Skeletal muscle tissue (tissue), 4 donors: Measurements from ENCODE around the gene CLCN7. TPM values are rescaled to one million over a fixed set of nuclear protein-coding genes. Genes with fewer than 3 reads are reported as not detected.

Experiments used
- H3K27ac ChIP-seq: one replicate; pipeline ENCODE4 v1.7.0; 2013; ENCODE audit warnings: mild to moderate bottlenecking, low read depth, low read length, inconsistent platforms
- H3K27me3 ChIP-seq, 3 donors: one replicate each; pipeline ENCODE4 v1.7.0; 2013; ENCODE audit warnings: low read length in 3 of 3; ENCODE audit not compliant: control insufficient read depth in 3 of 3, insufficient read depth in 3 of 3
- H3K36me3 ChIP-seq, 3 donors: one replicate each; pipeline ENCODE4 v1.7.0; 2013; ENCODE audit warnings: low read length in 3 of 3; ENCODE audit not compliant: control insufficient read depth in 3 of 3, insufficient read depth in 3 of 3
- H3K4me1 ChIP-seq, 3 donors: one replicate each; pipeline ENCODE4 v1.7.0; 2013; ENCODE audit warnings: low read length in 3 of 3, mild to moderate bottlenecking in 3 of 3; ENCODE audit not compliant: control insufficient read depth in 3 of 3, insufficient read depth in 3 of 3
- H3K4me3 ChIP-seq, 3 donors: one replicate each; pipeline ENCODE4 v1.7.0; 2013; ENCODE audit warnings: low read length in 3 of 3
- H3K9ac ChIP-seq, 3 donors: one replicate each; pipeline ENCODE4 v1.7.0; 2013; ENCODE audit warnings: low read length in 3 of 3, mild to moderate bottlenecking in 3 of 3, moderate library complexity in 2 of 3, low read depth in 1 of 3
- H3K9me3 ChIP-seq, 3 donors: one replicate each; pipeline ENCODE4 v1.7.0; 2013; ENCODE audit warnings: low read length in 3 of 3; ENCODE audit not compliant: control insufficient read depth in 3 of 3
- total RNA-seq: library from RNA; depleted of rRNA; stranded (reverse); fragments of >200 nt; gene quantifications from one replicate; pipeline ENCODE4 v1.2.3, GENCODE V29; 2014
- donor health status: Osteomylitis.

CLCN7 gene
- total RNA-seq, 1 donor from 2014 or later = 31.8 TPM

GRCh38 chr16:1495889-1496262, 21.0 kb upstream of the CLCN7 start:
- no peak overlapping the region for H3K9ac ChIP-seq
- no peak overlapping the region for H3K4me3 ChIP-seq
- H3K4me1 ChIP-seq = peaks cover 20 to 22% (median 22%) of the 10 kb centered on the region in 3 donors
- H3K36me3 ChIP-seq = peaks cover 34 to 48% (median 47%) of the 10 kb centered on the region in 3 donors
- no peak overlapping the region for H3K27ac ChIP-seq
- H3K9me3 ChIP-seq = no peaks in the 10 kb centered on the region
- H3K27me3 ChIP-seq = no peaks in the 10 kb centered on the region

GRCh38 chr16:1495211-1495888, 20.5 kb upstream of the CLCN7 start:
- Histone ChIP-seq H3K27ac (no peak overlapping the region), H3K36me3 (peaks cover 34 to 44% (median 43%) of the 10 kb centered on the region in 3 donors), H3K27me3 (no peaks in the 10 kb centered on the region), H3K4me3 (no peak overlapping the region), H3K9me3 (no peaks in the 10 kb centered on the region), H3K4me1 (peaks cover 20 to 22% (median 22%) of the 10 kb centered on the region in 3 donors), H3K9ac (no peak overlapping the region)

DNA sequence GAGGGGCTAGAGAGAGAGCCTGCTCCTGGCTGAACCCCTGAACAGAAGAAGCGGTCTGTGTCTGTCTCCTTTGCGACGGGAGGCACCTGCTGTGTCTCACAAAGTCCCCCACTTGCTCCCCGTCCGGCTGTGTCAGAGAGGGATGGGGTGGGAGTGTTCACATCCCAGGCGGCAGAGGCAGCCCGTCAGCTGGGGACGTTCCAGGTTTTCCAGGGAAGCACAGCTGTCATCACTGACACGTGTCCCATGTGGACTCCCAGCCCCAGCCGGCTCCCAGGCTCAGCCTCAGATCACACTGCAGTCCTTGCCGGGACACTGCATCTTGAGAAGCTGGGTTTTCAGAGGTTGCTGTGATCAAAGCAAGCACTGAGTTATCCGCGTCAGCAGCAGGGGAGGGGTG, 19.9 kb upstream of the CLCN7 start:
- H3K36me3 ChIP-seq = peaks cover 30 to 38% (median 37%) of the 10 kb centered on the region in 3 donors
- H3K4me1 ChIP-seq = peaks cover 20 to 22% (median 22%) of the 10 kb centered on the region in 3 donors
- peak overlapping the region in 1 of 3 donors; percentile 78 for H3K4me3 ChIP-seq
- no peaks in the 10 kb centered on the region for H3K9me3 ChIP-seq
- H3K9ac ChIP-seq = peak overlapping the region in 1 of 3 donors; percentile 45
- no peak overlapping the region for H3K27ac ChIP-seq
- H3K27me3 ChIP-seq = no peaks in the 10 kb centered on the region

DNA sequence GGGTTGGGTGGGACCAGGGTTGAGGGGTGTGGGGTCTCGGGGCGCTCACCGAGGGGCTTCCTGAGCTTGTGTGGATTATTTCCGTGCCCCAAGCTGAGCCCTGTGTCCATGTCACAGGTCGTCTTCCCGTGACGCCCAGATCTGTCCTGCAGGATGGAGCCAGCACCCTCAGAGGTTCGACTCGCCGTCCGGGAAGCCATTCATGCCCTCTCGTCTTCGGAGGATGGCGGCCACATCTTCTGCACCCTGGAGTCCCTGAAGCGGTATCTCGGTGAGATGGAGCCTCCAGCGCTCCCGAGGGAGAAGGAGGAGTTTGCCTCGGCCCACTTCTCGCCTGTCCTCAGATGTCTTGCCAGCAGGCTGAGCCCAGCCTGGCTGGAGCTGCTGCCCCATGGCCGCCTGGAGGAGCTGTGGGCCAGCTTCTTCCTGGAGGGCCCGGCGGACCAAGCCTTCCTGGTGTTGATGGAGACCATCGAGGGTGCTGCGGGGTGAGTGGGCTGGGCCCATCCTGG, 19.4 kb upstream of the CLCN7 start:
- Histone ChIP-seq H3K9ac (peak overlapping the region; percentile 77 to 90 (median 84)), H3K9me3 (no peaks in the 10 kb centered on the region), H3K36me3 (peaks cover 26 to 35% (median 33%) of the 10 kb centered on the region in 3 donors), H3K27ac (peak overlapping the region; percentile 87), H3K4me1 (peaks cover 20 to 22% (median 22%) of the 10 kb centered on the region in 3 donors), H3K4me3 (peak overlapping the region; percentile 78 to 86 (median 86)), H3K27me3 (no peaks in the 10 kb centered on the region)

DNA sequence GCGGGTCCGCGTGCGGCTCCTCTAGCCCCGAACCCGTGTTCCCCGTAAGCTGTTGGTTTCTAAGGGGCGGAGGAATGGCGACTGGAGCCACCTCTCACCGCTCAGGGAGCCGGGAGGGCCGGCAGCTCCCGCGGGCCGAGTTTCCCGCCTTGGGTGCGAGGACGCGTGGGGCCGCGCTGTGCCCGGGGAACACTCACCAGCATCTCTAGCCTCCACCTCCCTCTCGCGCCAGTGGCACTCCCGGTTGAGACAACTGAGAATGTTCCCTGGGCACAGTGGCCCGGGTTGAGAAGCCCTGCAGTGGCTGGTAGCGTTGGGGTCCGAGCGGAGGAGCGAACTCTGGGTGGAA, 18.9 kb upstream of the CLCN7 start:
- Histone ChIP-seq H3K9ac (peak overlapping the region; percentile 77 to 90 (median 84)), H3K4me3 (peak overlapping the region; percentile 78 to 86 (median 86)), H3K36me3 (peaks cover 22 to 30% (median 29%) of the 10 kb centered on the region in 3 donors), H3K4me1 (peaks cover 20 to 22% (median 22%) of the 10 kb centered on the region in 3 donors), H3K27me3 (no peaks in the 10 kb centered on the region), H3K27ac (peak overlapping the region; percentile 87), H3K9me3 (no peaks in the 10 kb centered on the region)

DNA sequence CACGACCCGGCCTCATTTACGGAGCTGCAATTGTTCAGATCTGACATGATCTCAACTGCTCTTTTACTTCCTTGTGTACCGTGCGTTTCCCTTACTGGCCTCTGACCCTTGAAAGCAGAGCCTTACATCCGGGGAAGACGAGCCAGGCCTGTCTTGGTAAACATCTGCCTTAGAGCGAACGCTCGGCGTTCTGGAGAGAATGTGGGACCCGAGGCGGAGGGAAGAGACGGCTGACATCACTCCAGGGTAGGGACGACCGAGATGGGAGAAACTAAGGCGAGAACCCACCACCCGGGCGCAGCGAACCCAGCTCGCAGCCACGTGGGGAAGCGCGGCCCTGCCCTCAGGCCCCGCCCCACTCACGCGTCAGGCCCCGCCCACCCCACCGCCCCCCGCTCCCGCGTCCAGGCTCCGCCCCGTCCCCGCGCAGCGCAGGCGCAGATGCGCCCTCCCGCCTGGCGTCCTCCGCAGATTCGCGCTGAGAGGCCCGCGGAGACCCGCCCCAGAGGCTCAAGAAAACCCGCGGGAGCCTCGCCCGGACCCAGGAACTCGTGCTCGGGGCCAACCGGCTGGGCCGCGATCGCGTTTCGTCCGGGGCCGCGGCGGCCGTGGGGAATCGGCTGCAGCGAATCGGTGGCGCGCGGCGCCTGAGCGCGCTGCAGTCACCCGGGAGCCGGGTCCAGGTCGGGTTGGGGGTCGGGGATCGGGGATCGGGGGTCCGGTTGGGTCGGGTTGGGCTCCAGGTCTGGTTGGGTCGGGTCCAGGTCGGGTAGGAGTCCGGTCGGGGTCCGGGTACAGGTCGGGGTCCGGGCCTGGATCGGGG, 18.3 kb upstream of the CLCN7 start, which contains the start of gene TELO2:
TSS of gene TELO2 (plus strand) at position 438 of the 823 bp plus-strand sequence. CDS start 922 bp downstream, outside the sequence.
- H3K4me3 ChIP-seq = peak within 1 kb of the TSS; percentile 81 to 86 (median 86)

GRCh38 chr16:1492082-1492922, 17.5 kb upstream of the CLCN7 start:
- no peaks in the 10 kb centered on the region for H3K9me3 ChIP-seq
- H3K9ac ChIP-seq = peak overlapping the region; percentile 80 to 90 (median 81)
- H3K27ac ChIP-seq = peak overlapping the region; percentile 87
- peaks cover 16 to 24% (median 23%) of the 10 kb centered on the region in 3 donors for H3K36me3 ChIP-seq
- peaks cover 20 to 22% (median 22%) of the 10 kb centered on the region in 3 donors for H3K4me1 ChIP-seq
- H3K4me3 ChIP-seq = peak overlapping the region; percentile 81 to 86 (median 86)
- no peaks in the 10 kb centered on the region for H3K27me3 ChIP-seq

More for the DNA sequence above, 18.3 kb upstream of the CLCN7 start, which contains the start of gene TELO2:
- no peaks in the 10 kb centered on the region for H3K27me3 ChIP-seq
- peaks cover 21 to 29% (median 28%) of the 10 kb centered on the region in 3 donors for H3K36me3 ChIP-seq
- H3K9me3 ChIP-seq = no peaks in the 10 kb centered on the region
- H3K9ac ChIP-seq = peak within 1 kb of the TSS; percentile 80 to 90 (median 84)
- peak within 1 kb of the TSS; percentile 87 for H3K27ac ChIP-seq
- H3K4me1 ChIP-seq = peaks cover 20 to 22% (median 22%) of the 10 kb centered on the region in 3 donors

GRCh38 chr16:1491327-1491726, 16.5 kb upstream of the CLCN7 start:
- H3K4me1 ChIP-seq = peaks cover 20 to 22% (median 22%) of the 10 kb centered on the region in 3 donors
- no peak overlapping the region for H3K9ac ChIP-seq
- H3K27ac ChIP-seq = no peak overlapping the region
- H3K27me3 ChIP-seq = no peaks in the 10 kb centered on the region
- no peak overlapping the region for H3K4me3 ChIP-seq
- peaks cover 10 to 15% (median 14%) of the 10 kb centered on the region in 3 donors for H3K36me3 ChIP-seq
- H3K9me3 ChIP-seq = no peaks in the 10 kb centered on the region

- no peak overlapping the region for H3K27ac ChIP-seq
- H3K9ac ChIP-seq = no peak overlapping the region
- H3K9me3 ChIP-seq = no peaks in the 10 kb centered on the region
Measured at GRCh38 chr16:1489077-1489476, 14.2 kb upstream of the CLCN7 start.

More at GRCh38 chr16:1489077-1489476, 14.2 kb upstream of the CLCN7 start:
- peaks cover 10 to 12% (median 10%) of the 10 kb centered on the region in 3 donors for H3K4me1 ChIP-seq
- H3K36me3 ChIP-seq = no peaks in the 10 kb centered on the region
- H3K4me3 ChIP-seq = no peak overlapping the region
- no peaks in the 10 kb centered on the region for H3K27me3 ChIP-seq
